GM19463 (cell line): Measurements from ENCODE around the gene PHF21A.
"Not testable (repeated sequence)": the region's sequence is repeated elsewhere in the genome, so short reads cannot be mapped to it uniquely, and the experiment has no call there.

Source experiments
- ATAC-seq: cut with Tn5 transposase; IDR thresholded peaks from one replicate; pipeline ENCODE4 v1.9.1; 2021; ENCODE audit warnings: mild to moderate bottlenecking, moderate library complexity; ENCODE audit not compliant: unreplicated experiment

Gene PHF21A

GRCh38 chr11:45906965-45907611 lies 214.2 kb downstream of the PHF21A start, which contains the start of gene FREY1:
Gene FREY1, minus strand, starts transcription at chr11:45907271. Its CDS starts 26 bp downstream, at chr11:45907245.
- ATAC-seq: no peak

GRCh38 chr11:45906096-45906682 lies 215.1 kb downstream of the PHF21A start:
- no peak for ATAC-seq

- ATAC-seq: not testable (repeated sequence)
These were observed 215.7 kb downstream of the PHF21A start for GRCh38 chr11:45905576-45905975.

GRCh38 chr11:45905095-45905494 lies 216.2 kb downstream of the PHF21A start:
- ATAC-seq: no peak

GRCh38 chr11:45904309-45904915 lies 216.8 kb downstream of the PHF21A start:
- ATAC-seq: no peak

GRCh38 chr11:45902452-45903380 lies 218.5 kb downstream of the PHF21A start:
- ATAC-seq: no peak

GRCh38 chr11:45901626-45902025 lies 219.6 kb downstream of the PHF21A start:
- ATAC-seq: no peak

- ATAC-seq: no peak
These were observed 220.2 kb downstream of the PHF21A start for GRCh38 chr11:45900916-45901617.

- not testable (repeated sequence) for ATAC-seq
These were observed 221.0 kb downstream of the PHF21A start for GRCh38 chr11:45900175-45900800.

- peak; percentile 78 for ATAC-seq
These were observed 221.6 kb downstream of the PHF21A start for GRCh38 chr11:45899448-45900174.

- no peak for ATAC-seq
These were observed 222.2 kb downstream of the PHF21A start for GRCh38 chr11:45899086-45899447.

GRCh38 chr11:45897556-45897955 lies 223.7 kb downstream of the PHF21A start:
- ATAC-seq: no peak

GRCh38 chr11:45896422-45896984 lies 224.8 kb downstream of the PHF21A start:
- no peak for ATAC-seq

- no peak for ATAC-seq
These were observed 225.5 kb downstream of the PHF21A start for GRCh38 chr11:45895553-45896259.

GRCh38 chr11:45894555-45895247 lies 226.6 kb downstream of the PHF21A start:
- no peak for ATAC-seq

- ATAC-seq: no peak
These were observed 228.4 kb downstream of the PHF21A start for GRCh38 chr11:45892856-45893255.

GRCh38 chr11:45890886-45891550 lies 230.2 kb downstream of the PHF21A start:
- no peak for ATAC-seq
